Measurements from ENCODE around the gene RAB11FIP3. TPM values are rescaled to one million over a fixed set of nuclear protein-coding genes. Genes with fewer than 3 reads are reported as not detected.

Gene RAB11FIP3
- total RNA-seq, 2 donors from 2014 or later: 62.7 to 68.9 TPM

DNA sequence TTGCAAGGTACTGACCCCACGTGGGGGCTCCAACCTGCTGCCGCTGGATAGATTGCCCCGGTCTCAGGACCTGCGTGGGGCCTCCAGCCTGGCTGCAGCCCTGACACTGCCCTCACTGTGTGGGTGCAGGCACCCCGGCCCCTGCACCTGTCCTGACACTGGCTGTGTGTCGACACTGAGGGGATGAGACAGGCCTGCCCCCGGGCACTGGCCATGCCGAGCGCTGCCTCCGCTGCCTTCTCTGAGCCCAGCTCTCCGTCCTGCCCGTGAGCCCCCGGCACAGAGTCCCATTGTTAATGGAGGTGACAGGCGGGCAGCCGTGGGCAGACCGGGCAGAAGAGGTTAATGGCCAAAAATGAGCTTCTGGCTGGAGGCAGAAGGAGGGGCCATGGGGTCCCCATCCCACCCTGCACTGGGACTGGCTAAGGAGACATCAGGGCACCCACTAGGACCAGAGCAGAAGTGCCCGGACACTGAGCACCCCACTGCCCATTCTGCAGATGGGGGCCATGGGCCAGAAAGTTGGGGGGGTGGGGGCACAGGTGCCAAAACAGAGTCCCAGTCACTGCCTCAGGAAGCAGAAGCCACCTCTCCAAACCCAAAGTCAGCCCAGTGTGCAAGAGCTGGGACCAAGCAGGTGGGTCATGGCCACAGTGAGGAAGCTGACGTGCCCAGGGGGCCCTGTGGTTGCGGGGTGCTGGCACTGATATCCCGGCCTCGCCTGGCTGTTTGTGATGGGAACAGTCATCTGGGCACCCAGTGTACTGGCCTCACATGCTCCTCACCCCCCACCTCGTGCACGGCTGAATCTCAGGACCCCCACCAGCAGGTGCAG, 132.2 kb downstream of the RAB11FIP3 start:
- Histone ChIP-seq H3K36me3 (ENCODE audit: control insufficient read depth, insufficient read depth, low read length) (no peaks in the 10 kb centered on the region), H3K9me3 (ENCODE audit: control insufficient read depth, low read length) (no peaks in the 10 kb centered on the region), H3K4me1 (ENCODE audit: control insufficient read depth, insufficient read depth, low read length) (no peaks in the 10 kb centered on the region), H3K27me3 (ENCODE audit: control insufficient read depth, insufficient read depth, low read length, poor library complexity, severe bottlenecking) (peaks cover 44% of the 10 kb centered on the region), H3K27ac (ENCODE audit: low read depth, low read length) (no peak overlapping the region), H3K4me3 (ENCODE audit: low read length) (no peak overlapping the region), H3K9ac (ENCODE audit: extremely low read depth, low read length, poor library complexity, severe bottlenecking) (no peak overlapping the region)
- H3K27me3 Mint-ChIP-seq (ENCODE audit: insufficient read depth): peaks cover 30% of the 10 kb centered on the region
- H3K9me3 Mint-ChIP-seq: no peaks in the 10 kb centered on the region
- no peak for TF ChIP-seq CTCF (conservative IDR thresholded peaks at IDR 0.05)
- 88 to 93% methylated on average over 16 to 23 of the region's 23 CpGs for WGBS, 2 experiments (ENCODE audit: insufficient coverage in 1 of 2, insufficient read length in 1 of 2)
- H3K36me3 Mint-ChIP-seq (ENCODE audit: low read depth): peaks cover 5% of the 10 kb centered on the region
- no peak overlapping the region for H3K27ac Mint-ChIP-seq
- H3K4me1 Mint-ChIP-seq: no peaks in the 10 kb centered on the region
- H3K4me3 Mint-ChIP-seq: no peak overlapping the region
- DNase-seq: no peak

DNA sequence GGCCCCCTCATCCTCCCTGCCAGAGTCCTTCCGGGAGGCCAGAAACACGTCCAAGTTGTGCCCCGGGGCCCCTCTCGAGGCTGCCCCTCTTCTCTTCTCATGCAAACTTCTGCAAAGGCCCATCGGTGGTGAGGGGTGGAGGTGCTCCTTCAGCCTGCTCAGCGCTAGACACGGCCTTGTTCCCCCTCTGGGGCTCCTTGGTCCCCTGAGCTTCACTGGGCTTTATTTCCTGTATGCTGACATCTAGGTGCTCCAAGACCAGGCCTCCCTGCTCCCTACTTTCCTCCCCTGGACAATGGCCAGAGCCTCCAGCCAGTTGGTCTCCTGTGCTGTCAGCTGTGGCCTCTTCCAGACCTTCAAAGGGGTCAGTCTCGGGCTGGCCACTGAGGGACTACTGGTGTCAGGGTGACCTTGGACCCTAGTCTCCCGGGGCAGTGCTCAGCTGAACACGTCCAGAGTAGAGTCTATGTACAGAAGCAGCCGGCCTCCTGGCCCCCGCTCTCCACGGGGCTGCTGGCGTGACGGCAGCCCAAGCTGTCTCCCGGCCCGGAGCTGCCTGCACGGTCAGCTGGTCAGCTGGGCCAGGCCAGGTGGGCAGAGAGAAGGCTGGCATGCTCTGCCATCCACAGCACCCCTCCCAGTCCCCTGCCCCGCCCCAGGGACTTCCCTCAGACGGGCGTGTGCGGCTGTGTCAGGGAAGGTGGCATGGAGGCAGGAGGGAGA, 133.0 kb downstream of the RAB11FIP3 start:
- Histone ChIP-seq H3K27ac (ENCODE audit: low read depth, low read length) (no peak overlapping the region), H3K4me3 (ENCODE audit: low read length) (no peak overlapping the region), H3K9me3 (ENCODE audit: control insufficient read depth, low read length) (no peaks in the 10 kb centered on the region), H3K4me1 (ENCODE audit: control insufficient read depth, insufficient read depth, low read length) (no peaks in the 10 kb centered on the region), H3K36me3 (ENCODE audit: control insufficient read depth, insufficient read depth, low read length) (no peaks in the 10 kb centered on the region), H3K27me3 (ENCODE audit: control insufficient read depth, insufficient read depth, low read length, poor library complexity, severe bottlenecking) (peaks cover 45% of the 10 kb centered on the region), H3K9ac (ENCODE audit: extremely low read depth, low read length, poor library complexity, severe bottlenecking) (no peak overlapping the region)
- no peaks in the 10 kb centered on the region for H3K4me1 Mint-ChIP-seq
- H3K27me3 Mint-ChIP-seq (ENCODE audit: insufficient read depth): peaks cover 30% of the 10 kb centered on the region
- H3K36me3 Mint-ChIP-seq (ENCODE audit: low read depth): peaks cover 3% of the 10 kb centered on the region
- TF ChIP-seq CTCF (conservative IDR thresholded peaks at IDR 0.05): no peak
- 88% methylated on average over 11 to 22 of the region's 22 CpGs for WGBS, 2 experiments (ENCODE audit: insufficient coverage in 1 of 2, insufficient read length in 1 of 2)
- no peaks in the 10 kb centered on the region for H3K9me3 Mint-ChIP-seq
- no peak overlapping the region for H3K27ac Mint-ChIP-seq
- no peak for DNase-seq
- no peak overlapping the region for H3K4me3 Mint-ChIP-seq

GRCh38 chr16:559021-559380, 133.6 kb downstream of the RAB11FIP3 start:
- Mint-ChIP-seq H3K27ac (no peak overlapping the region), H3K36me3 (ENCODE audit: low read depth) (peaks cover 3% of the 10 kb centered on the region), H3K27me3 (ENCODE audit: insufficient read depth) (peaks cover 30% of the 10 kb centered on the region), H3K9me3 (no peaks in the 10 kb centered on the region), H3K4me1 (no peaks in the 10 kb centered on the region), H3K4me3 (peak overlapping the region; percentile 39)
- H3K9ac ChIP-seq (ENCODE audit: extremely low read depth, low read length, poor library complexity, severe bottlenecking): no peak overlapping the region
- 88 to 95% methylated on average over 7 to 15 of the region's 15 CpGs for WGBS, 2 experiments (ENCODE audit: insufficient coverage in 1 of 2, insufficient read length in 1 of 2)
- H3K27me3 ChIP-seq (ENCODE audit: control insufficient read depth, insufficient read depth, low read length, poor library complexity, severe bottlenecking): peaks cover 45% of the 10 kb centered on the region
- H3K36me3 ChIP-seq (ENCODE audit: control insufficient read depth, insufficient read depth, low read length): no peaks in the 10 kb centered on the region
- no peaks in the 10 kb centered on the region for H3K4me1 ChIP-seq (ENCODE audit: control insufficient read depth, insufficient read depth, low read length)
- no peak overlapping the region for H3K27ac ChIP-seq (ENCODE audit: low read depth, low read length)
- no peak overlapping the region for H3K4me3 ChIP-seq (ENCODE audit: low read length)
- TF ChIP-seq CTCF (conservative IDR thresholded peaks at IDR 0.05): no peak
- no peaks in the 10 kb centered on the region for H3K9me3 ChIP-seq (ENCODE audit: control insufficient read depth, low read length)
- DNase-seq: no peak
